ENCODE data around the gene GAS1.

The GAS1 gene, protein sequence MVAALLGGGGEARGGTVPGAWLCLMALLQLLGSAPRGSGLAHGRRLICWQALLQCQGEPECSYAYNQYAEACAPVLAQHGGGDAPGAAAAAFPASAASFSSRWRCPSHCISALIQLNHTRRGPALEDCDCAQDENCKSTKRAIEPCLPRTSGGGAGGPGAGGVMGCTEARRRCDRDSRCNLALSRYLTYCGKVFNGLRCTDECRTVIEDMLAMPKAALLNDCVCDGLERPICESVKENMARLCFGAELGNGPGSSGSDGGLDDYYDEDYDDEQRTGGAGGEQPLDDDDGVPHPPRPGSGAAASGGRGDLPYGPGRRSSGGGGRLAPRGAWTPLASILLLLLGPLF

DNA sequence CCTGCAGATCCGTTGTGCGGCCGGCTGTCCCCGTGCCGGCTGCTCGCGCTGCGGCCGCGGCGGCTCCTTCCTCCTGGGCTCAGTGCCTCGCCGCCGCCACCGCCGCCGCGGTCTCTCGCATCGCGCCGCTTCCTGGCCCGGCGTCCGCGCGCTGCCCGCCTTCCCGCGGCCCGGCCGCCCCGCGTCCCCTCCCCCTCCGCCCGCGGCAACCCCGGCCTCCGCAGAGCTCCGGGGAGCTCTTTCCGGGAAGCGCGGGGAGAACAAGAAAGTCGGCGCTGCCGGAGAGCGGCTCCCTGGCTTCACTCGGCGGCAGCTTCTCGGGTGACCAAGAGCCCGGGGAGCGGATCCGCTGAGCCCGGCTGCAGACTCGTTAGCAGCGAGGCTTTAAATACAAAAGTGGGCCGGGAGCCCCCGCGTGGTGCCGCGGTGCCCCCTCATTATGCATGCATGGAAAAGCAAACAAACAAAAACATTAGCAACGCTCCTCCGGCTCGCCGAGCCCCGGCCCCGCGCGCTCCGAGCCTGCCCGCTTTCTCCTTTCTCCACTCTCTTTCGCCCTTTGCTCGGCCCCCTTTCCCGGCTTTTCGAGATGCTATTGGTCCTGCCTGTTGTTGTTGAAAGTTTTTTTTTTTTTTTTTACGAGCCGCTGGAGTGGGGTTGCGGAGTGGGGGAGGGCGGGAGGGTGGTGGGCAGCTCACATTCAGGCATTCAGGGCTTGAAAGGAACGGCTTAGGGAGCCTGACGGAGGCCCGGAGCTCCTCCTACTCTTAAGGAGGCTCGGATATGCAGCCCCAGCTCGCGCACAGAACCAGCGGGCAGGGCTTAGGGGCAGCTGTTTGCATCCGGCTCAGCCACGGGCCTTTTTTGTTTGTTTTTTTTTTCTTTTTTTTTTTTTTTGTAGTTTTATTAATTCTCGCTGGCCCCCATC lies at the start of gene GAS1:
Gene GAS1, minus strand, starts transcription at position 361 of the 928 bp plus-strand sequence. CDS start 727 bp downstream, outside the sequence.
- peak; percentile 99 for DNase-seq (ENCODE audit: low read depth)

DNA sequence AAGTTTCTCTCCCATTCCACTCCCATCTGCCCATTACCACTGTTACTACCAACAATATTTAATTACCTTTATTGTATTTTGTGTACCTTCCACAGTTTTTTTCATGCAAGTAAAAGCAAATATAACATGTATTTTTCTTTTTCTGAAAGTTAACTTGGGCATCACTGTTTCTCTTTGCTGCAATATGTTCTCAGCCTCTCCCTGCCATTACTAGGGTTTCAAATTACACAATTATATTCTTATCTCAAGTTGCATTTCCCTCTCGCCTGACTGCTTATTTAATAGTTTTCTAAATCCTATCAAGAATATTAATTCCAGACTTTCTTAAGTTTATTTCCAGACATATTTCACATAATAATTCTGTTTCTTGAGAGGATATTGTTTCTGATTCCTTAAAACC lies 46.9 kb upstream of the GAS1 start:
- DNase-seq (ENCODE audit: low read depth) = no peak

DNA sequence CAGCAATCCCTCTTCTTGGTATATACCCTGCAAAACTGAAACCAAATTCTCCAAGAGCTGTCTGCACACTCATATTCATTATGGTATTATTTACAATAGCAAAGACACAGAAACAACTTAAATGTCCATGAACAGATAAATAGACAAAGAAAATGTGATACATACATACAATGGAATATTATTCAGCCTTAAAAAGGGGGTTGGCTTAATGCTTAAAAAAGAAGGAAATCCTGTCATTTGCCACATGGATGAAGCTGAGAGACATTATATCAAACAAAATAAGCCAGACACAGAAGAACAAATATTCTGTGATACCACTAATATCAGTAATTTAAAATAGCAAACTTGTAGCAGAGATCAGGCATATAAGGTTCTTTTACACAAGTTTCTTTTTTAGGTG lies 46.5 kb upstream of the GAS1 start:
- no peak for DNase-seq (ENCODE audit: low read depth)

DNA sequence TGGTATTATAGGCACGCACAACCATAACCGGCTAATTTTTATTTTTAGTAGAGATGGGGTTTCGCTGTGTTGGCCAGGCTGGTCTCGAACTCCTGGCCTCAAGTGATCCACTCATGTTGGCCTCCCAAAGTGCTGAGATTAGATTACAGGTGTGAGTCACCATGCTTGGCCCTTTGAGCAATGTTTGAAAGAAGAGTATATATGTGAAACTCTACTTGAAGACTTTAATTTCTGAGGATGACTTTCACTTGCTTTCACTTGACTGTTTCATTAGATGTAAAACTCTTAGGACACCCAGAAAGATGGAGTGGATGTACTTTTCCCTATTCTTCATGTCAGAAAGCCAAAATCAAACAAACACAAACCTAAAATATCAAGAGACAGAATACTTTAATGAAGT lies 43.8 kb upstream of the GAS1 start:
- DNase-seq (ENCODE audit: low read depth) = peak; percentile 43

DNA sequence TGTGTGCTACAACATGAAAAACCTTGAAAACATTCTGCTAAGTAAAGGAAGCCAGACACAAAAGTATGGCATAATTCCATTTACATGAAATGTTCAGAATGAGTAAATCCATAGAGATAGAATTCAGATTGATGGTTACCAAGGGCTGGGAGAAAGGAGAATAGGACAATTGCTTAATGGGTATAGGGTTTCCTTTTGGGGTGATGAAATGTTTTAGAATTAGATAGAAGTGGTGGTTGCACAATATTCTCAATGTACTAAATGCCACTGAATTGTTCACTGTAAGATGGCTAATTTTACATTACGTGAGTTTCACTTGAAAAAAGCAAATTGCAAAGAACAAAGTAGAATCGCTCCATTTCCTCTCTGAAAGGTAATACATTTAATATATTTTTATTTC lies 43.0 kb upstream of the GAS1 start:
- peak; percentile 88 for DNase-seq (ENCODE audit: low read depth)

DNA sequence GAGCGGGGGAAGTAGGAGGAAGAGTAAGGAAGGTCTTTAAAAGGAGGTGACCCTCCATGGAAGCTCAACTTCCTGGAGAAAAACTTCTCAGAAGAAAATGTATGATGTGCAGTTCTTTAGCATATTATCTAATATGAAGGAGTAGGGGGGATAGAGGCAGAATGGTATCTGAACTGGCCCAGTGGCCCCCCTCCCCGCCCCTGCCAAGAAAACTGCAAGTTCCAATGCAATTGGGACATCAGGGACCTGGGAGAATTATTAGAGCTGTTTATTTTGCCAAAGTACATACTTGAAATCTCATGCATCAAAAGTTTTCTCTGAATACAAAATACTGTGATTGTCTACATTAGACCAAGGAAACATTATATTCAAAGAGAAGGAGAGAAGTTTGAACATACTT lies 40.6 kb upstream of the GAS1 start:
- DNase-seq (ENCODE audit: low read depth) = peak; percentile 15

DNA sequence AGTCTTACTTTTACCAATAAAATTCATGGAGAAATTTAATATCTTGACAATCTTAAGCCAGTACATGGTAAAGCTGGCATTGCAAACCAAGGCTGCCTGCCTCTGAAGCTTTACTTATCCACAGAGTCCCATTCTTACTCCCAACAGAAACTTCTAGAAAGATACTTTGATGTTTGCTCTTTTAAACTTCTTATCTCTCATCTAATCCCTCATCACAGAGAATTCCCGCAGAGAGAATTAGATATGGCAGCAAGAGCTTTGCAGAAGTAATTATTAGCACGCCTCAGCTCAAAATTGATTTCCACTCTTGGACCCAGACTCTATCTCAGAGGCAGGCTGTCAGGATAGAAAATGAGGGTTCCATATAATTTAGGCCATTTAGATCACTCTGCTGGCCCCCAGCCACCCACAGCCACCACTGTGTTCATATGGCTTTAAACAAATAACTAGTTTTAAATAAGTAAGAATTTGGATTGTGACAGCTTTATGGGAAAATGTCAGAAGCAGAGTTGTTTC lies 37.9 kb upstream of the GAS1 start:
- DNase-seq (ENCODE audit: low read depth) = no peak

DNA sequence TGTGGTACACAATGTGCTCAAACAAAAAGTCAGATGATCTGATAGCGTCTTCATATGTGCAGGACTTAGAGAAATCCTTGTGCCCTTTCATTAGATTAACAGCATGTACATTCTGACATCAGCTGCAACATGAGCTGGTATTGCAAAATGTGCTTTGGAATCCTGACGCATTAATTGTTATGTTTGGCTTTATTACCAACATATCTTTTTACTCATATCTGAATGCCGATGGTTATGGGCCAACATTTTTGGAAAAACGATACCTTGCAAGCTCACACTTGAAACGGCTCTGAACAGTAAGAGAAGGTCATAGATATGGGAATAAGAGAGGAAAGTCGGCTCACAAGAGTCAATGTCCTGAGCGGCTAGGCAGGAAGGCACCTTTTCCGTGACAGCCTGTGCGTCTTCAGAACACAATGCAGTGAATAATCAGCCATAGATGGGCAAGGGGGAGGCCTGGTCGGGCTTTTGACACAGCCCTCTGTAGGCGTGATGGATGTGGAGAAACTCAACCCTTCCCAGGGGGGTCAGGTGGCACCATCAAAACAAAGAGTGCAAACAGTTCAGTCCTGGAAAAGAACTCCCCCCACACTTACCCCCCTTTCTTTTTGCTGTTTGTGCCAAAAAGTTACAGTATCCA lies 36.4 kb upstream of the GAS1 start:
- DNase-seq (ENCODE audit: low read depth) = peak; percentile 99

DNA sequence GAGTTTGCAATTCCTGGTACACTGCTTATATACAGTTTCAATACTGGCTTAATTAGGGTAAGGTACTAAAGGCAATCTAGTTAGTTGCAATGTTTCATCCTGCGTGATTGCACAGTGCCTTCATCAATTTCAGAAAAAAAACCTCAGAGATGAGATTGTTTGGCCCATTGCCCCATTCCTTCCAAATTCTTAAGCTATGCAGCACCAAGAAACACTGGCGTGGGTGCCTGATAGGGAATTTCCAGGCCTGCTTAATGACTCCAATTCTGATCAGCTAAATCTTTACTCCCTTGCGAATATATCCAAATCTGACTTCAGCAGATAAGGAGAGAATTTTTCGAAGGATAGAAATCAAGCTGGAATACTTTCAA lies 35.9 kb upstream of the GAS1 start:
- DNase-seq (ENCODE audit: low read depth) = peak; percentile 91

DNA sequence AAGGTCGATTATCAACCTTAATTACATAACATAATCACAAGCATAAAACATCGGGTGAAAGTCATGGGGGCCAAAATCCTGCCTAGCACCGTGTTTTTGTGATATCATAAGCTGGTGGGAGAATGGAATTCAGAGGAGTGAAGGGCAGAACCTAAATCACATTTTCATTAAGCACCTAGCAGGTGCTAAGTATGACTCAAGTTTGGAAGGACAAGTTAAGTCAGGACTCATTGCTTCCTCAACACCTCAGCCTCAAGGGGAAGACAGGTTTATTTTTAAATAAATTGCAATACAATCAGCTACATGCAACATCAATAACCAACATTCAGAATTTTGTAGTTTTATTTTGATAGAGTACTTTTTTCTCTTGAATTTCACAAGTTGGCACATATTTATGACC lies 33.5 kb upstream of the GAS1 start:
- DNase-seq (ENCODE audit: low read depth) = no peak

DNA sequence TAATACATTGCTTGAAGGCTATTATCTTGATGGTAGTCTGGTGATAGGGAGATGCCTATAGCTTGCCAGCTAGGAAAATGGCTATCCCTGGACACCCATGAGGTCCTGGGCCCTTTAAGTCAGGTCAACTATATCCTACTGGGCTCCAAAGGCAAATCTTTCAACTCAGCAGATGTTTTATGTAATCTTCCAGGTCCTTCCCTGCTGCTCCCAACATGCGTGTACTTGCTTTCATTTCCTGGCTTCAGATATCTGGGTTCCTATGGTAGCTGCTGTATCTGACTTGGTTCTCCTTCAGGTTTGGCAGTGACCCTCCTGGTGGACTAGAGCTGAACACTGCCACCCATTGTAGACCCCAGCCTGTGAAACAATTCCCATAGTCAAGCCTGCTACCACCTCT lies 32.4 kb upstream of the GAS1 start:
- no peak for DNase-seq (ENCODE audit: low read depth)

DNA sequence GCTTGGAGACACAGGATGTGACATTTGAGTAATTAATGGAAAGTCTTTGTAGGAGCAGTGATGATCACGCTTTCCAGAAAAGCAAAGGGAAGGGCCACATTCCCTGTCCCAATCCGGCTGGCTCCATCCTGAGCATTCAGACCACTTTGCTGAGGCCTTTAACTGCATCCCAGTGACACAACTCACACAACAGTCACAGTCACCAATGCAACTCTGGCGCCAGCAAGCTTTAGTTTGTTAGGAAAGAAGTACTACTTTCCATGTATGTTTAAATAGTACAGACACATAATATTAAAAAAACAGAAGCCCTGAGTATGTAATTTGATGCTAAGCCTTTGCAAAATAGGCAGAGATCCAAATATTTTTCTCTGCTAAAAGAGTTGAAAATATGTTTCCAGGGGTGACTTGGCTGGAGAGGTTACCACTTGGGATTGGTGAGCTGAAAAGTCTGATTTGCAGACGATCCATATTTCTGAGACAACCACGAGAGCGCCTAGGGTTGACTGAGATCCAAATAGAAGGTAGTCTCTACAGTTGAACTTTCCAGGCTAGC lies 31.7 kb upstream of the GAS1 start:
- peak; percentile 72 for DNase-seq (ENCODE audit: low read depth)

DNA sequence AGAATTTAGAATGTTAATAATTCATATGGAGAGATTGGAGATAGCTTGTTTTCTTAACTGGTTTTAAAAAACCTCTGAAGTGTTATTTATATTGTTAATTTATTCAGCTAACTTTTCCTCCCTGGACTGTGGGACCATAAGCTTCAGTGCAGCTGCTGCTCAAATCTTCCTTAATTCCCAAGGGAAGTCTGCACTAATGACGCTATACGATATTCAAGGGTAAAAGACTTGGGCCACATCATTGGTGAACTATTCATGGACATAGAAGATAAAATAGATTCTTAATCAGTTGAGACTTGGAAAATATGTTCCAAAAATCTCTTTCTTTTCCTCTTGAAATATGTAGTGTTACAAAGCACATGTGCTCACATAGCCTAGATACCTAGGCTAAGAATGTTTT lies 31.1 kb upstream of the GAS1 start:
- no peak for DNase-seq (ENCODE audit: low read depth)

DNA sequence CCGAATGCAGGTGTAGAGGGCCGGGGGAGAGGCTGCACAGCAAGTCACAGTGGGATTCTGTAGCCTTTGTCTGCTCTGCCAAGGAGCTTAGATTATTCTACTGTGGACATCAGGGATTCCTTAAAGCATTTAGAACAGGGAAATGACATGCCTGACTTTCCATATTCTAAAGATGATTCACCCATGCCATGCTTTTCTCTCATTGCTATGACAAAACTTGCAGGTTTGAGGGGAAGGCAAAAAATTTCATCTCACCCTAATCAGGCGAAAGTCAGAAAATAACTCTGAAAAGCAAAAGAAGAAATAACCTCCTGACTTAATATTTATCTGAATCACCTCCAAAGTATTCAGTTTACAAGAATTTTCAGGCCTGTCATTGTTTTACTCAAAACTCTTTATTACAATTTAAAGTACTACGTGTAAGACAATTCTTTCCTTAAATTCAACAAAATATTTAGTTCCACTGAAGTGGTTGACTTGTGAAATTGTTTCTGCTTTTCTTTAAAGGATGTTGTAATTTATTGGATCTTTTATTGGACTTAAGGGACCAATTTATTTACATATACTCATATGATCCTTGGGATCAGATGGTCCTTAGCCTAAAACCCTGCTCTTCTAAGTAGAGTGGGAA lies 30.0 kb upstream of the GAS1 start:
- peak; percentile 31 for DNase-seq (ENCODE audit: low read depth)

DNA sequence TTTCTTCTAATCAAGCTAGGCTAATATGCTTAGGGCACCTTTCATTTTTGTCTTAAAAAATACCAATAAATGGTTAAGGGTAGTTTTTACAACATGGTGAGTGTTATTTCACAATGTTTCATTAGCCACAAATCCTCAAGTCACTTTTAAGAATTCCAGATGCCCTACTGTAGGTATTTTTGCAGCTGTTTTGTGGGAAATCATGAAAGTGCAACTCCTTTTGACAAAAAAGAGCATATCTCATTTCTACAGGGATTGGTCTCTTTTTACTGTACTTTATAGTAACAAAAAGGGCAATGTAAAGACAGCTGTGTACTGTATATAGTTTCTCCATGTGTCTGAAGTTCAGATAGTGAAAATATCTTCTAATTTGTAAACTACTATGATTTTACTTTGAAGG lies 28.3 kb upstream of the GAS1 start:
- DNase-seq (ENCODE audit: low read depth) = peak; percentile 26

DNA sequence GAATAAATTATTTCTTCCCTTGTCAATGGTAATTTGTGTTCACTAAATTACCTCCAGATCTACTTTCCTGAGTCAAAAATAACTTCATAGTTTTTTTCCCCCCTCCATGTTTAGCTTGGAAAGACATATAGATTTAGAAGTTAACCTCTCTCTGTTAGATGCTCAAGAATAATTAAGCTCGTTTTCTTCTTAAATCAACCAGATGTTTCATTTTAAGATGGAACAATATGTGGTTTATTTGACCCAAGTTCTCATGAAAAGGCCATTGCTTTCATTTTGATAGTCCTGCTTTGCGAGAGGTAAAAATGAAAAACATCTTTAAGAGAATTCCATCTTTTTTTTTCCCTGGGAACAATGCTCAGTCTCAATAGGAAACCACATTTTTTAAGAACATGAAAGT lies 27.7 kb upstream of the GAS1 start:
- no peak for DNase-seq (ENCODE audit: low read depth)

DNA sequence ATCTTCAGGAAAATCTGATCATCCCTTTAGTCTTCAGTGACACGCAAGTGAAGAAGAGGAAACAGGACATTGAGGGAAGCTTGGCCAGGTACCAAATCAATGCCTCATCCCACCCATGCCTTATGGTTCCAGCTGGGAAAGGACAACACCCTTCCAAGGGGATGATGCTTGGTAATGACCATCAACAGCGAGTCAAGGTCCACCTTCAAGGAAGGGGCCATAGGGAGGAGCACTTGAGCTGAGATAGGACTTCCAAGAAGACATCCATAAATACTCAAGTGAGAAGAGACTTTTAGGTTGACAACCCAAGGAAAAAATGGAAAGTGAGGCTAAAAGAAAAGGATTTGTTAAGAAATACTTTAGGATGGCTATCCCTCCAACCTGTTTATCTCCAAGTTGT lies 27.1 kb upstream of the GAS1 start:
- DNase-seq (ENCODE audit: low read depth) = no peak

DNA sequence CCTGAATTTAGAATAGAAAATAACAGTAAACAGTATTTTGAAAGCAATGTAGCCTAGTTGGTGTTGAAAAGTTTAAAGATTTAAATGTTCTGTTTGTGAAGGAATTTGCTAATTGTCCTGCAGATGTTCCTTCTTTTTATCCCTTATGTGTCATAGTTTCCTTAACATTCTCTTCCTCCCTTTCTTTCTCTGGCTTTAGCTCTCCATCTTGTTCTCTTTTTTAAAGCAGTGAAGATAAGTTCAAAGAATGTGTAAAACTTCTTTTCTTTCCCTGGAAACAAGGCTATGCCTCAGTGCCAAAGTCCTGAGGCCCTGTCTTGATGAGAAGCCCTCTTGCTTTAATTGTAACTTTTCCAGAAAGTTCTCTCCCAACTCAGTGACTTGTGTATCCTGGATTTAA lies 24.4 kb upstream of the GAS1 start:
- no peak for DNase-seq (ENCODE audit: low read depth)

DNA sequence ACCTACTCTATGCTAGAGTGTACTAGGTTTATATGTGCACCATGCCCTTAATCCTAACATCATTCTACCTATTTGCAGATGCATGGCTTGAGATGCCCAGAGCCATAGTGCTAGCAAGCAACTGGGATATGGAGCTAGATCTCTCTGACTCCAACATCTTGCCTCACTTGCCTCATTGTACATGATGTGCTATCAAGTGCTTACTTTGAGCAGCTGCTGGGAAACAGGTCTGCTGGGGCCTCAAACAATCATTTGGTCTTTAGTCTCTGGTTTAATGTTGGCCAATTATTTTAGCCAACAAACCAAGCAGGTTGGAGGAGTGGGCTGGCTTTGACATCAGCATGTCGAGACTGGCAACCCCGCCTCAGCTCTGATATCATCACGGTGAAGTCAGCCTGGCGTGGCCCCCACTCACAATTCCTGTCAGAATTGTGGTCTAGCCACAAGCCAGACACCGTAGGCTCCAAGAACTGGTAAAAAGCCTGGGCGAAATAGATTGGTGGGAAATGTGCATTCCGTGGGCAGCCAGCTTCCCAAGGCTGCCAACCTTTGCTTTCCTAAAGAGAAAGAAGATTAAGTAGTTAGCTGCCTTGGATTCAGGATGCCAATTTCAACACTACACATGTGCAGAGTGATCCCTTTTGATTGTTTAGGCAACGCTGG lies 21.1 kb upstream of the GAS1 start:
- peak; percentile 73 for DNase-seq (ENCODE audit: low read depth)

DNA sequence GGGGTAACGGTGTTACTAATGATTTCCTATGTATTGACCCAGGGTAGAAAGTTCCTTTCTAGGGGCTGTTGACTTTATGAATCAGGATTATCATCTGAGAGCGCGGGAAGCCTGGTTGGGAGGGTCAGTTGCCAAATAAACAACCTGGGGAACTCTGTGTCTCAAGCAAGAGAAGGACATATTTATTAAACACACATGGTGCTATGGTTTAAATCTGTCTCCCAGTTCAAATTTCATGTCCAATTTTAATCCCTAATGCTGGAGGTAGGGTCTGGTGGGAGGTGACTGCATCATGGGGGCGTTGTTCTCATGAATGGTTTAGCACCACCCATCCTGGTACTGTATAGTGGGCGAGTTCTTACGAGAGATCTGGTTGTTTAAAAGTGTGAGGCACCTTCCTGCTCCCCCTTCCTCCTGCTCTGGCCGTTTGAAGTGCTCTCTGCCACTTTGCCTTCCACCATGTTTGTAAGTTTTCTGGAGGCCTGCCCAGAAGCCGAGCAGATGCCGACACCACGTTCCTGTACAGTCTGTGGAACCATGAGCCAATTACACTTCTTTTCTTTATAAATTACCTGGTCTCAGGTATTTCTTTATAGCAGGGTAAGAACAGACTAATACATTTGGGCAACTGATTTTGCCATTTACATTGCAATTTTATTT lies 19.7 kb upstream of the GAS1 start:
- peak; percentile 45 for DNase-seq (ENCODE audit: low read depth)

Data from fibroblast of gingiva (primary cell).